Dendritic cell treated with granulocyte-macrophage colony-stimulating factor and Interleukin-4, amounts not matched to agents 40 ng/mL and 50 ng/mL, for 4 days (primary cell): ENCODE results near the gene PARP14.

Experiments used
- H3K27ac Mint-ChIP-seq: one replicate; pipeline ENCODE4 v1.8.0; 2022; ENCODE audit warnings: mild to moderate bottlenecking, mixed read lengths
- H3K27me3 Mint-ChIP-seq: one replicate; pipeline ENCODE4 v1.8.0; 2022; ENCODE audit warnings: mild to moderate bottlenecking, mixed read lengths
- H3K36me3 Mint-ChIP-seq: one replicate; pipeline ENCODE4 v1.8.0; 2022; ENCODE audit warnings: low read depth, mixed read lengths
- H3K4me1 Mint-ChIP-seq: one replicate; pipeline ENCODE4 v1.8.0; 2022; ENCODE audit warnings: low read depth, mixed read lengths
- H3K4me3 Mint-ChIP-seq: one replicate; pipeline ENCODE4 v1.8.0; 2022; ENCODE audit warnings: mild to moderate bottlenecking, moderate library complexity, mixed read lengths
- H3K9me3 Mint-ChIP-seq: one replicate; pipeline ENCODE4 v1.8.0; 2022; ENCODE audit warnings: mixed read lengths
- intact Hi-C: fragments of 100-400 bp; cut with micrococcal nuclease; formaldehyde crosslinking; loops from one replicate; pipeline ENCODE4 v1.15.0; 2022

The PARP14 gene

GRCh38 chr3:122777563-122777962 is 96.9 kb downstream of the PARP14 start:
- H3K4me1 Mint-ChIP-seq, result peaks cover 21% of the 10 kb centered on the region
- no peaks in the 10 kb centered on the region for H3K27me3 Mint-ChIP-seq
- intact Hi-C loops, result no loop called here
- H3K9me3 Mint-ChIP-seq, result no peaks in the 10 kb centered on the region
- H3K36me3 Mint-ChIP-seq, result peaks cover 27% of the 10 kb centered on the region
- H3K27ac Mint-ChIP-seq, result no peak overlapping the region
- no peak overlapping the region for H3K4me3 Mint-ChIP-seq
